GM21825 (cell line): ENCODE data around the gene SLC1A1.
A peak's percentile ranks its signal among the peaks of the same experiment; 100 is the strongest.
"Not testable (repeated sequence)": the region's sequence is repeated elsewhere in the genome, so short reads cannot be mapped to it uniquely, and the experiment has no call there.

Experiments used
- ATAC-seq: cut with Tn5 transposase; IDR thresholded peaks from one replicate; pipeline ENCODE4 v1.9.1; 2021; ENCODE audit warnings: mild to moderate bottlenecking, moderate library complexity; ENCODE audit not compliant: unreplicated experiment

Gene SLC1A1

DNA sequence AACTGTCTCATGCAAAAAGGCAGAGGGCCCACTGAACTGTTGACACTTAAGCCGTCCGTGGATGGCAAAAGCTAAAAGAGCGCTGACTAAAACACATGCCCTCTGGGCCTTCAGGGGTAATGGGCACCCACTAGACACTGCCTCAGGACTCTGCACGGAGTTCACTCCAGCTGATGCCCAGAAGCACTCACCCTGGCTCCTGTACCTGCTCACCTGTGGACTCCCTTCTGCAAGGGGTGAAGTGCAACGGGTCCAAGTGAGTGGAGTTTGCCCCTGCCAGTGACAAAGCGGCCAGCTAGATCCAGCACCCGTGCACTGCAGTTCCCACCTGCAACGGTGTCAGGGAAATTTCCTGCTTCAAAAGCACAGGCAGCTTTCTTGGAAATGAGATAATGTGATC, 50.2 kb downstream of the SLC1A1 start:
- no peak for ATAC-seq

DNA sequence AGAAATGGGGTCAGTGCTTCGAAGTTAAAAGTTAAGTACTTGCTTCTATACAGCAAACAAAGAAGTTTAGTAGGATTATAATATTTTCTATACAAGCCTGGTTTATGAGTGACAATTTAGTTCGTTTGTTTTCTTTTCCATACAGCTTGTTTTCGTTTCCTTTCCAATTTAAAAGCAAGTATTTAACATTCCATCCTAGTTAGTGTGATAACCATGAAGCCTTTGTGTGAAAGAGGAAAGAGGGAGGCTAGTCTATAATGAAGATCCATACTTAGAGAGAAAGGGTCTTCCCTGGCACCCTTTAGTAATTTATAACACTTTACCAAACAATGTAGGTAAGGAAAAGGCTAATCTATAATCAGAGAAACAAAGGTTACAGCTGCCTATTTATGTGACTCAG, 51.0 kb downstream of the SLC1A1 start:
- ATAC-seq, result no peak

DNA sequence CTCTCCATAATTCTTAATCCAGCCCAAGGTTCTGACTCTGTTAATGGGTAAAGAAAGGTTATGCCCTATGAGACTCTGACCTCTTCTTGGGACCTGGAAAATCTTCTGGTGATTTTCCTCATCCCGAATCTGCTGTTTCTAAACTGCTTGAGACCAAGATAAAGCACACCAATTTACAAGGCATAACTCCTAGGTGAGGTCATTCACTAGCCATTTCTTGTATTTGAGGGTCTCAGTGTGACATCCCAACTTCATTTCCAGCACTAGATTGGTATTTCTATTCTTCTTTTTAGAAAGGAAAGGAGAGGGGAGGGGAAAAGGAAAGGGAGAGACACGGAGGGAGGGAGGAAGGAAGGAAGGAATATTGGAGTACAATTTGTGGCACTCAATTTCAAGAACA, 51.6 kb downstream of the SLC1A1 start:
- ATAC-seq, result no peak

DNA sequence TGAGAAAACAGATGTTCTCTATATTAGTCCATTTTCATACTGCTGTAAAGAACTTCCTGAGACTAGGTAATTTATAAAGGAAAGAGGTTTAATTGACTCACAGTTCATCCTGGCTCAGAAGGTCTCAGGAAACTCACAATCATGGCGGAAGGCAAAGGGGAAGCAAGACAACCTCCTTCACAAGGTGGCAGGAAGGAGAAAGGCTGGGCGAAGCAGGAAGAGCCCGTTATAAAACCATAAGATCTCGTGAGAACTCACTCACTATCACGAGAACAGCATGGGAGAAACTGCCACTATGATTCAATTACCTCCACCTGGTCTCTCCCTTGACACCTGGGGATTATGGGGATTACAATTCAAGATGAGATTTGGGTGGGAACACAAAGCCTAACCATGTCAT, 54.4 kb downstream of the SLC1A1 start:
- ATAC-seq, result not testable (repeated sequence)

DNA sequence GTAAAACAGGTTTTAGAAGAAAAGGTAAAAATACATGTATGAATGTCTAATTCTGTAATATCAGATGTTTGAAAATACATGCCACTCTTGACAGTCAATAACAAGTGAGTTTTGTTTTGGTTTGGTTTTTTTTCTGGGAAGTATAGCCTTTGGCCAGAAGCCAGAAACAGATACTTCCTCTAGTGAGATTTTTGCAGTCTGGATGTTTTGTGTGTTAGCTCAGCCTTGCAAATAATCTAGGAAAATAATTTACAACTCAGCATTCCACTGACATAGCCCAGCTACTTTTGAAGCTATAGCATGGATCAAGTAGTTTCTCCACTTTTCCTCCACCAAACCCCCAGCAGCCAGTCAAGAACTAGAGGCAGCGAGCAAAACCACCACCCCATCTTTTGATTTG, 56.7 kb downstream of the SLC1A1 start:
- ATAC-seq, result no peak

DNA sequence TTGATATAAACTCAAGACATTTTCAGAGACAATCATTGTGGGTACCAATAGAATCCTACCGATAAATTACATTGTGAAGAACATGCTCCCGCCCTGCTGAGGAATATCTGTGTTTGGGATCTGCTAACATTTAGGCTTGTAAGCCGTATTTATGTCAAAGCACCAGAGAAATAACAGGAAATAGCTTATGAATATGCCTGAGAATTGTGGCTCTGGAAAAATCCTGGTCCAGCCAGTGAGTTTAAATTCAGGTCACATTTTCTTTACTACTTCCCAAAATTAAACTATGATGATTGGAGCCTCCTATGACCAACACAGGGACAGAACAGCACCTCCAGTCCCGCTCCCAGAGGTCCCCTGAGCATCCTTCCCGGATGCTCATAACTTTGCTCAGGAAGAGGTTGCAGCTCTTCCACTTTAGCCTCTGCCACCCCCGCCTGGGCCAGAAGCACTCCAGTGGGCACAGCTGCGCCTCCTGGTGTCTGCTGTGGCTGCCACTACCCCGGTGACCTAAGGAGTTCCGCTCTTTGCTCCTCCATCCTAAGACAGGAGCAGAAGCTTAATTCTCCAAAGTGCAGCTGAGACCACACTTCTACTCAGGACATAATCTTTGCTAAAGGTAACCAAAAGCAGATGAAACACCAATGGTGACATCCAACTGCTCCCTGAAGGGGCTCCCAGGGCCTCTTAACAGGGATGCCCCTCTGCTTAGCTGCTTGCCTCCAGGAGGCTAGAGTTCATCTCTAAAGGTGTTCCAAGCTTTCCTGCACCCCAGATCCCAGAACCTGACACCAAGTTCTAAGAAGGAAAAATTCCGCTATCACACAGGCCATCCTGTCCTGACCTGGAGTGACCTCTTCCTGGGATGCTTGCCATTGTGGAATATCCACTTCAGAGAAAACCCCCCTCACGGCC, 58.8 kb downstream of the SLC1A1 start:
- no peak for ATAC-seq

DNA sequence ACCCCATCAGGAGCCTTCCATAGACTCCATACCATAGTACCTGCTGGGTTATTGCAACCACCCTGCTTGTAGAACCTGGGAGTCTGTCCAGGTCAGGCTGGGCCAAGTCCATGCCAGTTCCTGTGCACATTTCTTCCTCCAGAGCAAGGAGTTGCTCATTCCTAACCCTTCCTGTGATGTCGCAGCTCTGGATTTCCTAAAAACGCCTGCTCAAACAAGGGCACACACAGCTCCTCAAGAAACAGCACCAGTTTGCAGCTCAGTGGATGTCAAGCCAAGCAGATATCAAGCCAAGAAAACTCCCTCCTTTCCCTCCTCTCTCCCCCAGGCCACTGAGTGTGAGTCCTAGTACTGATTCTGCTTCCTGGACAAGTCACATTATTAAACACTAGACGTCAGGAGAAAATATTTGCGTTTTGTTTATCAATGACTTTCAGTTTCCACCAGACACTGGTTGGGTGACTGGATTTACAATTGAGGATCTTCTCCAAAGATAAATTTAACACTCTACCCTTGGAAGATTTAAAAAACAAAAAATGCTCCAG, 59.6 kb downstream of the SLC1A1 start:
- ATAC-seq, result no peak

DNA sequence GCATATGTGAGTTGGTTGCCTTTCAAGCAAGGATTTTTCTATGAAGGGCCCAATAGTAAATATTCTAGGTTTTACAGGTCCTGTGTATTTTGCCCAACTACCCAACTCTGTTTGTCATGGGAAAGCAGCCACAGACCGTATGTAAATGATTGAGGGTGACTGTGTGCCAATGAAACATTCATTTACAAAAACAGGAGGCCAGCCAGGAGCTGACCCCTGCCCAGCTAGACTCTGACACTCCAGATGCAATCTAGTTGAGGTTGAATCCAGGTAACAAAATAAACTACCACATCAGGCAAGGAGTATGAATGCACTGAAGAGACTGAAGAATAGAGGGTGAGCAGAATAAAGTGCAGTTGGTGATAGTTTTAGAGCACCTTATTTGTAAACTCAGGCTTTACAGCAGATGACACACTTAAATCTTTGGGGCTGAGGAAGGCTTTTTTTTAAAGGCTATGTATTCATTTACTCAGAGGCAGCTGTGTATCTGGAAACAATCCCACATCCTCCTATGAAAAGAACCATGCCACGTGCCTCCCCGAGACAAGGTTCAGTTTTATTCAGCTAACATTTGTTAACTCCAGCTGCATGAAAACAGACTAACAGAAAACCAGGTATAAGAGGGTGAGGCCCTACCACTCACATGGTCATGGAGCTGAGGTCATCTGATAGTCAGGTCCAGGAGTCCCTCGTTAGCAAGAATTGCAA, 60.7 kb downstream of the SLC1A1 start:
- no peak for ATAC-seq

DNA sequence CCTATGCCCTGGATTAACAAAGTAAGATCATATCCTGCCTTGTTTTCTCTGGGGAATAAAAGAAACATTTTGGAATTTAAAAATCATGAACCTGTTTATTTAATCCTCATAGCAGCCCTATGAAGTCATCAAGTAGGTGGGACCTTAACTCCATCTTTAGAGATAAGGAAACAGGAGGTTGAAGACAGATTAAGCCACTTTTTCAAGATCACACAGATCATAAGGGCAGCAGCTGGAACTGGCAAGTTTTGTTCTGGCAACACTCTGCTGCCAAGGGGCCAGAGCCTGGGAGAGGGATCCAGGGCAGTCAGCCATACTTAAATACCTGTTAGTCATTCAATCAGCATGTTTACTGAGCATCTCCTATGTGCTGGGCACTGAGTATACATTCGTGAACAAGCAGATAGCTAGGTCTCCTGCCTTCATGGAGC, 63.7 kb downstream of the SLC1A1 start:
- ATAC-seq, result no peak

DNA sequence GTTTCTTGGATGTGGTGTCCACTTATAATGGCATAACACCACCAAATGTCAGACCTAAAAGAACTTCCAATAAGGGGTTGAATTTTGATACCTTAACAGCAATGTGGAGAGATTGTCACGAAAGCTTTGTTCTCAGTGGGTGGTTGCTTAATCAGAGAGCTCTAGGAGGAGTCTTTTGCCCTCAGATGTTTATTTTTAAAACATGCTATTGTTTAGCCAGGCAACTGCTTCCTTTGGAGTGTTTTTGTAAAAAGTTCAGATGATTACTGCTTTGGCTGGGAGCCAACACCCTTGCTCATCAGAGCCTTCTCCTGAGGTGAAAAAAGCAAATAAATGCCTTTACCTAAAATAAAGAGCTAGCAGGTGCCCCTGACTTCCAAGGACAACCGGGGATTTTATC, 65.0 kb downstream of the SLC1A1 start:
- no peak for ATAC-seq

DNA sequence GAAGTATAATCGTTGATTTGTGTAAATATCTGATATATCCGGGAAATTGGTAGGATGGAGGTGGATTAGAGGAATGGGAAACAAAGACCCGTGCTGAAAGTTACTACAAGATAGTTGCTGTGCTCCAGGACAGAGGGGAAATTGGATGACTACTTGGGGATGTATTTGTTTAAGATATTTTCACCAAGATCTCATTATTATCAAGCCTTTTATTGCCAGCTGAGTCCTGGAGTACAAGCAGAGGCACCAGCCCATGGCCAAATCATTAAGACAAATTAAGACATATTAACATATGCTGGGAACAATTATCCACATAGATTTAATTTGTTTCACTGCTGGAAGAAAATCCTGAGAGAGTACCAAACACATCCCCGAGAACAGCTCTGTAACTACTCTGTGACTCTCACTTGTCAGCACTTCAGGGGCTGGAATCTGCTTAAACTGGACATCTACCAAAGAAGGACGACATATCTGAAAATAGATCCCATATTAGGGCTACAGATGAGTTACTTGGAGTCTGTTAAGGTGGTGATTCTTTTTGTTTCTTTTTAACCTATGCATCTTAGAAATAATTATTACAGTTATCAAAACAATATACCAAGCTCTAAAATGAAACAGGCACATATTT, 68.2 kb downstream of the SLC1A1 start:
- no peak for ATAC-seq

DNA sequence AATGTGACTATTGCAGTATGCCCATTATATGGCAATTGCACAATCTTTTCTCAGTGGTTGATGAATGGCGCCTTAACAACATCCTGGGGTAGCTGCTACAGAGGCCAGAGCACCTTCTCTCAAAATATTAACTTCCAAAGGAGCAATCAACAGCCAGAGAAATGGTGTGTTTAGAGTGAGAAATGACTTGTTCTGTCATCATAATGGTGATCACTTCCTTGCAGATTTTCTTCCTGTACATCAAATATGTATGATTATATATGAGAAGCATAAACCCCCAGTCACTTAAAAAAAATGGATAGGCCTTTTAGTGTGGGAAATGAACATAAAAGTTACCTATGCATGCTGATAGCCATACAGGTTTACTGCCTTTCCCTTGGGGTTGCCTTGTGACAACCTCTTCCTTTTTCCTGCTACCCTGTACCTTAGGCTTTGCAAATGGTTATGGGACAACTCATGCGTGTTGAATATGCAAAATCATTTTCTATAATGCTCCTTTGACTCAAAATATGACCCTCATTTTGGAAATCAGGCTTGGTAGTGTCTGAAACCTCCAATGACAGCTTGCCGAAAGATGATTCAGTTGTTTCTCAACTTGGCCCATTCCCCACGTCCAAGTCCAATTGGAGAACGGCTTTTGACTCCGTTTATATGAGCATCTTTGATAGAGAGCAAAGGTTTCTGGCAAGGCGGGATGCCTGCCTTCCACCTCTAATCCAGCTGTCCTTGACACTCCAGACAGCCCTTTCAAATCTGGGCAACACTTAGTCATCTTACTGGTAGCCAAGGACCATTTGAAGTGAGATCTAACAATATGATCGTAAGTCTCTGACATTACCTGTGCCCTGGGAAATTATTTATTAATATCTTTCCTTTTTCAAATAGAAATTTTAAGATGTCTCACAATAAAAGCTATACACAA, 69.3 kb downstream of the SLC1A1 start:
- peak; percentile 86 for ATAC-seq

DNA sequence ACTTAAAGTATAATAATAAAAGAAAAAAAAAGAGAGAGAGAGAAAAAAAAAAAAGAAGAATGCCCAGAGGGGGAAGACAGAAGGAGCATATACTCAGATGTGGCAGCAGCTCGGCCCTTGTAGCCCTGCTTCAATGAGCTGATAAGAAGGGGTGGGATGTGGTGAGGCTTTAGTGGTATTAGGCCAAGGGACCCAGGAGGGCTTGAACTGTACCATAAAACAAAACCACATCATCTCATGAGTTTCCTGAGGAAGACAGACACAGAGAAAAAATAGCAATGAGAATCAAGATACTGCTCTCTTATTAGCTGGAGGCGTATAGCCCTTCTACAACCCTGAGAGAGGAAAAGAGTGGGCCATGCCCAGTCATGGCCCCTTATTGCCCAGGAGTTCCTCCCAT, 72.8 kb downstream of the SLC1A1 start:
- no peak for ATAC-seq

DNA sequence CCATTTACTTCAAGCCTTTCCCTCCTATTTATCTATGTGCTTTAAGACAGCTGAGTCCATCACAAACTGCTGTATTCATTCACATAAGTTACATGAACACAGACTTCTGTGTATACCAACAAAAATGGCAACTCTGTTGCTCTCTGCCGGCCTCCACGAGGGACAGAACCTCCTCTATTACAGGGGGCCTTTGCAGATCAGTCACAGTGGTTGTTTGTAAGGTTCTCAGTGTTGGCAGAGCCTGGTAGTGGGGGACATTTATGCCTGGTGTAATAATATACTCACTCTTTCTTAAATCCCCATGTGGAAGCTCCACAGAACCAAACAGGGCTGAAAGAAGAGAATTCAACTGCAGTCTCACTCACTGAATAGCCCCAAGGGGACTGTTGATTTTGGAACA, 76.5 kb downstream of the SLC1A1 start:
- no peak for ATAC-seq

DNA sequence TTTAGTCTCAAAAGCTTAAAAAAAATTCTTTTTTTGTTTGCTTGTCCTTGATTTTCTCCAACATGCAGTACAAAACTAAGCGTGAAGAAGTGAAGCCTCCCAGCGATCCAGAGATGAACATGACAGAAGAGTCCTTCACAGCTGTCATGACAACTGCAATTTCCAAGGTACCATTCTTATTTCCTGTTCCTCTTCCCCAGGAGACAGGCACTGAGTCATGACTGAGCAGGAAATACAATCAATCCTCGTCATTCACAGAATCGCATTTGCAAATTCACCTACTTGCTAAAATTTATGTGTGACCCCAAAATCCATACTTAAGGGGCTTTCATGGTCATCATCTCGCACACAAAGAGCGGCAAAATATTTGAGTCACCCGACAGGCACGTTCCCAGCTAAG, 77.3 kb downstream of the SLC1A1 start:
- no peak for ATAC-seq

DNA sequence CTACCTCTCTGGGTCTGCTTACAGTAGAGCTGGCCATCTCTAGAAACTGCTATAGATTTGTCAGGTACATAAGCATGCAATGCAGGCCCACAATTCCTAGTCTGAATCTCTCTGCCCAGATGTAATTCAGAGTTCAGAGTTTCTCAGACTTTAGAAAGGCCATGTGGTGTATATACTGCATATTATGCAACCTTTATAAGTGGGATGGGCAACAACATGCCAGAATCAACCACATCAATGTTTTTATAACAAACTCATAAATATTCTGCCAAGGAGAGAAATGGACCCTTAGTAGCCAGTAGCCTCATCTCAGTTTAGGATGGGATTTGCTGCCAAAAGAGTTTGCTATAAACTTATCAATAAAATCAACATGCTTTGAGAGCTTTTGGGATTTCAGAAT, 78.8 kb downstream of the SLC1A1 start:
- no peak for ATAC-seq

DNA sequence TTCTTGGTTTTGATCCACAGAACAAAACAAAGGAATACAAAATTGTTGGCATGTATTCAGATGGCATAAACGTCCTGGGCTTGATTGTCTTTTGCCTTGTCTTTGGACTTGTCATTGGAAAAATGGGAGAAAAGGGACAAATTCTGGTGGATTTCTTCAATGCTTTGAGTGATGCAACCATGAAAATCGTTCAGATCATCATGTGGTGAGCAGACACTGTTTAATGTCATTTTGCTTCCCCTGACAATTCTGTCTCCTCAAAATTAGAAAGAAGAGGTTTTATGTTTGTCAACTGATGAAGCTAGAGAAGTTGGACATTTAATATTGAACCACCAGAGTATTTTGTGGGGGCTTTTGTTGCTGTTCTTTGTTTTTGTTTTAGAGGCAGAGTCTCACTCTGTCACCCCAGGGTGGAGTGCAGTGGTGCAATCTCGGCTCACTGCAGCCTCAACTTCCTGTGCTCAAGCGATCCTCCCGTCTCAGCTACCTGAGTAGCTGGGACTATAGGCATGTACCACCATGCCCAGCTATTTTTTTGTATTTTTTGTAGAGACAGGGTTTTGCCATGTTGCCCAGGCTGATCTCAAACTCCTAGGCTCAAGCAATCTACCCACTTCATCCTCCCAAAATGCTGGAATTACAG, 82.0 kb downstream of the SLC1A1 start:
- ATAC-seq, result no peak

DNA sequence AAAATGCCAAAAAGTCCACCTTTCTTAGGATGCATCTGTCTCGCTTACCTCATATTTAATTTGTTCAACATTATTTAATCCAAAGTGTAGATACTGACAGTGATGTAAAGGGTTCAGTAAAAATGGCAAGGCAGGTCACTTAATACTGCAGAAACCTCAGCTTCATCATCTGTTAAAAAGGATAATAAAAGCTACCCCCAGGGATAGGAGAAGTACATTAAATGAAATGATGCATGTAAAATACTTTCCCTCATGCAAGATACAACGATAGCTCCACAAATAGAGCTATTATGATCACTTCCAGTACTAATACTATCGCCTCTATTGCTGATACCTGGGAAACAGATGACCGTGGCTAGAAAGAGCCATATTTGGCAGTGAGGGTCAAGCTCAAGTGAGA, 82.9 kb downstream of the SLC1A1 start:
- no peak for ATAC-seq

DNA sequence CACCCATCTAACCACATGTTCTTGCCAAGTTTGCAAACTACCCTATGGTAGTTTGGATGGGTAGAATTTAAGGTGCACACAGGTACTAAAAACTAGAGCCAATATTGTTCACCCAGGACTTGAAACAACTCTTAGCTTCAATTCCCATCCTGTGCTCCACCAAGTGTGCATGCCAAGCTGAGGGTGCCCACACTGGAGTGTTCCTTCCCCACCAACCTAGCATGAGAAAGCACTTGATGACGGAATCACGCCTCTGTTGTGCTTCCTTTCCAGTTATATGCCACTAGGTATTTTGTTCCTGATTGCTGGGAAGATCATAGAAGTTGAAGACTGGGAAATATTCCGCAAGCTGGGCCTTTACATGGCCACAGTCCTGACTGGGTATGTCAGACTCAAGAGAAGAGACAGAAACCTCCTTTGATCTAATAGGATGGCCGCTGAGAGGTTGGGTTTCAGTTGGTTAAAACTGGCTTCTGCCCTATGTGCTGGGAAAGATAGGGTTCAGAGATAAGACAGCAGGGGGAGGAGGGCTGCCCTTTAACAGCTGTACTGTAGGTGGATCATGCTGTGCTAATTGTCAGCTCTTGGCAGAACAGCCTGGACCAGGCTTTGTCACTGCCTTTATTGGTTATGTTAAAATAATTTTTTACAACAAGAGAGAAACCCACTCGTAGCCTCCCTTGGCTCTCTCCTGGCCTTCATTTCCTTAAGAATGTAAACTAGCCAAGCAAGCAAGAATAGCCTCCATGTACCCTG, 83.5 kb downstream of the SLC1A1 start:
- no peak for ATAC-seq
